K562 (cell line): ENCODE results near the gene AIFM3. TPM values are rescaled to one million over a fixed set of nuclear protein-coding genes. Genes with fewer than 3 reads are reported as not detected.
A peak's percentile ranks its signal among the peaks of the same experiment; 100 is the strongest.

Experiments
- FOXA1 ChIP-seq: fragments of 450-650 bp; IDR thresholded peaks from 2 replicates; pipeline ENCODE4 v1.6.1; 2016; ENCODE audit warnings: mild to moderate bottlenecking, borderline replicate concordance
- FOXK1 ChIP-seq: sonication (generic); formaldehyde crosslinking; IDR thresholded peaks from 2 replicates; pipeline ENCODE4 v1.8.0; 2022; ENCODE audit warnings: missing genetic modification reagents, mild to moderate bottlenecking, borderline replicate concordance
- JUND ChIP-seq, 2 experiments: IDR thresholded peaks; 2 replicates in 1 of 2; 3 replicates in 1 of 2; pipeline ENCODE4 v1.6.1; 2011; ENCODE audit warnings: borderline replicate concordance in 2 of 2, low read depth in 2 of 2, low read length in 2 of 2, improper control_type of control experiment in 1 of 2, missing biosample characterization in 1 of 2, missing genetic modification characterization in 1 of 2, missing genetic modification reagents in 1 of 2
- MIER1 ChIP-seq: fragments of 450-650 bp; IDR thresholded peaks from 2 replicates; pipeline ENCODE4 v1.6.1; 2016; ENCODE audit warnings: antibody characterized with exemption, mild to moderate bottlenecking, low read depth
- PTRF ChIP-seq: fragments of 450-650 bp; IDR thresholded peaks from 2 replicates; pipeline ENCODE4 v1.6.1; 2016; ENCODE audit warnings: mild to moderate bottlenecking, missing genetic modification characterization, missing compliant biosample characterization
- RBM34 ChIP-seq: fragments of 200-400 bp; formaldehyde crosslinking; IDR thresholded peaks from 2 replicates; pipeline ENCODE4 v1.6.1; 2018; ENCODE audit warnings: low read length, borderline replicate concordance; ENCODE audit not compliant: insufficient read depth
- RBM39 ChIP-seq: fragments of 200-400 bp; formaldehyde crosslinking; optimal IDR thresholded peaks from 2 replicates; pipeline ENCODE3; 2018; ENCODE audit warnings: low read depth, low read length
- SAP30 ChIP-seq: fragments of 200-600 bp; sonication (generic); IDR thresholded peaks from 2 replicates; pipeline ENCODE4 v1.6.1; 2012; ENCODE audit warnings: borderline replicate concordance, low read depth, mild to moderate bottlenecking, moderate library complexity, low read length, control low read depth, inconsistent platforms; ENCODE audit not compliant: insufficient read depth, poor library complexity, severe bottlenecking
- SMAD2 ChIP-seq: fragments of 150-350 bp; IDR thresholded peaks from 2 replicates; pipeline ENCODE4 v1.6.1; 2014; ENCODE audit warnings: low read depth, mild to moderate bottlenecking, low read length
- SMARCB1 ChIP-seq: IDR thresholded peaks from 2 replicates; pipeline ENCODE4 v1.6.1; 2011; ENCODE audit warnings: improper control_type of control experiment, low read depth; ENCODE audit not compliant: insufficient read length
- SMC3 ChIP-seq: conservative IDR thresholded peaks from 2 replicates; pipeline ENCODE4 v1.6.1; 2011; ENCODE audit warnings: low read depth, low read length, improper control_type of control experiment; ENCODE audit not compliant: insufficient read depth
- SP2 ChIP-seq: IDR thresholded peaks from 2 replicates; pipeline ENCODE4 v1.6.1; 2011; ENCODE audit warnings: mild to moderate bottlenecking, low read depth, low read length, moderate library complexity; ENCODE audit not compliant: poor library complexity, severe bottlenecking; ENCODE audit errors: extremely low read depth
- ZNF165 ChIP-seq: fragments of 250-450 bp; sonication (Bioruptor Pico); IDR thresholded peaks from 2 replicates; pipeline ENCODE4 v1.4.0; 2020; ENCODE audit warnings: borderline replicate concordance
- ZNF175 ChIP-seq: fragments of 200-800 bp; sonication (Bioruptor generic); IDR thresholded peaks from 2 replicates; pipeline ENCODE4 v1.6.1; 2016; ENCODE audit warnings: low read depth, mild to moderate bottlenecking, missing genetic modification characterization, missing compliant biosample characterization
- ZNF444 ChIP-seq: fragments of 250-450 bp; sonication (Bioruptor Pico); IDR thresholded peaks from 2 replicates; pipeline ENCODE4 v1.4.0; 2020; ENCODE audit warnings: mild to moderate bottlenecking, moderate library complexity
- polyA plus RNA-seq, 8 experiments: library from polyadenylated mRNA; depleted of rRNA in 4 of 8; stranded (reverse) in 5 of 8; unstranded in 3 of 8; fragments of >200 nt; fragmentation: Nextera tagmentation in 2 of 8; fragmentation: Illumina TruSeq in 1 of 8; extraction: Ambion mirVana in 2 of 8; extraction: Trizol in 1 of 8; gene quantifications; 2 replicates each; pipeline versions ENCODE4 v1.2.1 to v1.2.3, GENCODE V29; 2011 to 2014; ENCODE audit warnings: inconsistent platforms in 1 of 8, missing spikeins in 1 of 8
- total RNA-seq, 7 experiments: library from RNA; depleted of rRNA in 6 of 7; stranded (reverse); fragments of >200 nt in 6 of 7; fragmentation: Illumina TruSeq in 2 of 7; extraction: Trizol in 2 of 7; gene quantifications; 2 replicates each; pipeline versions ENCODE4 v1.2.1 to v1.2.3, GENCODE V29; 2011 to 2021; ENCODE audit warnings: low replicate concordance in 1 of 7
- TF ChIP-seq, protein P1 (sequence below): fragments of 450-650 bp; conservative IDR thresholded peaks from 2 replicates; pipeline ENCODE4 v1.6.1; 2016; ENCODE audit warnings: missing genetic modification characterization, low read depth, mild to moderate bottlenecking, missing compliant biosample characterization, moderate library complexity
- TF ChIP-seq, protein P2 (sequence below): fragments of 450-650 bp; formaldehyde crosslinking; IDR thresholded peaks from 2 replicates; pipeline ENCODE4 v1.4.0; 2022; ENCODE audit warnings: missing genetic modification characterization
- TF ChIP-seq, protein P3 (sequence below): sonication (generic); formaldehyde crosslinking; IDR thresholded peaks from 2 replicates; pipeline ENCODE4 v1.8.0; 2022; ENCODE audit warnings: mild to moderate bottlenecking, missing genetic modification reagents
- TF ChIP-seq, protein P4 (sequence below): fragments of 250-450 bp; sonication (Bioruptor Pico); IDR thresholded peaks from 2 replicates; pipeline ENCODE4 v1.8.0; 2022; ENCODE audit warnings: moderate library complexity, mild to moderate bottlenecking, inconsistent platforms
- TF ChIP-seq, protein P5 (sequence below): fragments of 450-650 bp; formaldehyde crosslinking; IDR thresholded peaks from 2 replicates; pipeline ENCODE4 v1.4.0; 2022; ENCODE audit warnings: mild to moderate bottlenecking, moderate library complexity

AIFM3 gene
- total and polyA plus RNA-seq, 9 of the 15 experiments (the other 6 are each of a cell fraction or from before 2014, with no cell fraction given) = 0.03 to 0.20 (median 0.07) TPM; not detected in 1

DNA sequence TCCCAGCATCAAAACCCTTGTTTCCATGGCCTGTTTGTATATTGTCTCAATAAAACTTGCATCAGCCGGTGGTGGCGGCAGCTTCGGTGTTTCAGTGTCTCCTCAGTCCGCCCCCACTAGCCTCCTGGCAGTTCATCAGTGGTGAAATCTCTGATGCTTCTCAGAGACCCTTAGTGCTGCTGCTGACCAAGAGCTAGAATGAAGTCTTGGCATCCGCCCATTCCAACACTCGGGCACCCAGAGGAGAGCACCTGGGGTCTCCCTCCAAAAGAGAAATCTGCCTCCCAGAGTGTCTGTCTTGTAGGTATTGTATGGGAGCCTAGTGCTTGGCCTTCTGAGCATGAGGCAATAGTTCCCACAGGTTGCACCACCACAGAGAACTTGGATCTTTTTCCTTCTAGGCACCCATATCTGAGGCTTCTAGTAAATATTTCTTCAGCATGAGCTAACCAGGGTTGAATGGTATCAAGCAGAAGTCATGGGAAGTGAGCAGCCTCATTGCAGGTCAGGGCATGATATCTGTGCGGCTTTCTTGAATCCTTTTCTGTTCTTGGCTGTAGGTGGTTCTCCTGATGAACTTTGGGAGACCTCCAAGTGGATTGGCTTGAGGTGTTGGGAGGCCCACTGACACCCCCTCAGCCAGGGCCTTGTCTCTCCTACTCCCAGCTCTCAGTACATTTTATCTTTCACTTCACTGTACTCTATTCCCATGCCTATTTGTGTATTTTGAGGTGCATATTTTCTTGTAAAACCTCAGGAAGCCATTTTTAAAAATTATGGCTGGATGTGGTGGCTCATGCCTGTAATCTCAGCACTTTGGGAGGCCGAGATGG lies 13.2 kb upstream of the AIFM3 start (continued):
- TF ChIP-seq SP2 (no peak), ZNF175 (CRISPR knock-in tag) (no peak), SMARCB1 (no peak), ZNF165 (CRISPR knock-in tag) (no peak), FOXK1 (CRISPR knock-in tag) (peak; percentile 61; the same call in 1 of the 2 replicates), SAP30 (no peak), RBM39 (peak; percentile 76), SMC3 (no peak), PTRF (0 out of 2 replicates have a peak, but pooled peaks have one; percentile 59), ZNF444 (CRISPR knock-in tag) (0 out of 2 replicates have a peak, but pooled peaks have one; percentile 51), RBM34 (no peak), SMAD2 (no peak), FOXA1 (no peak), JUND (IDR thresholded peaks at IDR 0.05; ENCODE audit: borderline replicate concordance, low read depth, low read length) (peak; percentile 73; the same call in 1 of the 2 replicates), JUND (tag; IDR thresholded peaks at IDR 0.05; ENCODE audit: borderline replicate concordance, low read depth, low read length) (0 out of 3 replicates have a peak, but pooled peaks have one; percentile 64), MIER1 (no peak)
- TF ChIP-seq, protein P1, sequence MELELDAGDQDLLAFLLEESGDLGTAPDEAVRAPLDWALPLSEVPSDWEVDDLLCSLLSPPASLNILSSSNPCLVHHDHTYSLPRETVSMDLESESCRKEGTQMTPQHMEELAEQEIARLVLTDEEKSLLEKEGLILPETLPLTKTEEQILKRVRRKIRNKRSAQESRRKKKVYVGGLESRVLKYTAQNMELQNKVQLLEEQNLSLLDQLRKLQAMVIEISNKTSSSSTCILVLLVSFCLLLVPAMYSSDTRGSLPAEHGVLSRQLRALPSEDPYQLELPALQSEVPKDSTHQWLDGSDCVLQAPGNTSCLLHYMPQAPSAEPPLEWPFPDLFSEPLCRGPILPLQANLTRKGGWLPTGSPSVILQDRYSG (tag) = no peak
- TF ChIP-seq, protein P2, sequence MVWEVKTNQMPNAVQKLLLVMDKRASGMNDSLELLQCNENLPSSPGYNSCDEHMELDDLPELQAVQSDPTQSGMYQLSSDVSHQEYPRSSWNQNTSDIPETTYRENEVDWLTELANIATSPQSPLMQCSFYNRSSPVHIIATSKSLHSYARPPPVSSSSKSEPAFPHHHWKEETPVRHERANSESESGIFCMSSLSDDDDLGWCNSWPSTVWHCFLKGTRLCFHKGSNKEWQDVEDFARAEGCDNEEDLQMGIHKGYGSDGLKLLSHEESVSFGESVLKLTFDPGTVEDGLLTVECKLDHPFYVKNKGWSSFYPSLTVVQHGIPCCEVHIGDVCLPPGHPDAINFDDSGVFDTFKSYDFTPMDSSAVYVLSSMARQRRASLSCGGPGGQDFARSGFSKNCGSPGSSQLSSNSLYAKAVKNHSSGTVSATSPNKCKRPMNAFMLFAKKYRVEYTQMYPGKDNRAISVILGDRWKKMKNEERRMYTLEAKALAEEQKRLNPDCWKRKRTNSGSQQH (CRISPR knock-in tag) = no peak; the same call in 1 of the 2 replicates
- TF ChIP-seq, protein P3, sequence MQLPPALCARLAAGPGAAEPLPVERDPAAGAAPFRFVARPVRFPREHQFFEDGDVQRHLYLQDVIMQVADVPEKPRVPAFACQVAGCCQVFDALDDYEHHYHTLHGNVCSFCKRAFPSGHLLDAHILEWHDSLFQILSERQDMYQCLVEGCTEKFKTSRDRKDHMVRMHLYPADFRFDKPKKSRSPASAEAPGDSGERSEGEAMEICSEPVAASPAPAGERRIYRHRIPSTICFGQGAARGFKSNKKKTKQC = peak; percentile 69; the same call in 1 of the 2 replicates
- TF ChIP-seq, protein P4, sequence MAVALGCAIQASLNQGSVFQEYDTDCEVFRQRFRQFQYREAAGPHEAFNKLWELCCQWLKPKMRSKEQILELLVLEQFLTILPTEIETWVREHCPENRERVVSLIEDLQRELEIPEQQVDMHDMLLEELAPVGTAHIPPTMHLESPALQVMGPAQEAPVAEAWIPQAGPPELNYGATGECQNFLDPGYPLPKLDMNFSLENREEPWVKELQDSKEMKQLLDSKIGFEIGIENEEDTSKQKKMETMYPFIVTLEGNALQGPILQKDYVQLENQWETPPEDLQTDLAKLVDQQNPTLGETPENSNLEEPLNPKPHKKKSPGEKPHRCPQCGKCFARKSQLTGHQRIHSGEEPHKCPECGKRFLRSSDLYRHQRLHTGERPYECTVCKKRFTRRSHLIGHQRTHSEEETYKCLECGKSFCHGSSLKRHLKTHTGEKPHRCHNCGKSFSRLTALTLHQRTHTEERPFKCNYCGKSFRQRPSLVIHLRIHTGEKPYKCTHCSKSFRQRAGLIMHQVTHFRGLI (CRISPR knock-in tag) = no peak
- TF ChIP-seq, protein P5, sequence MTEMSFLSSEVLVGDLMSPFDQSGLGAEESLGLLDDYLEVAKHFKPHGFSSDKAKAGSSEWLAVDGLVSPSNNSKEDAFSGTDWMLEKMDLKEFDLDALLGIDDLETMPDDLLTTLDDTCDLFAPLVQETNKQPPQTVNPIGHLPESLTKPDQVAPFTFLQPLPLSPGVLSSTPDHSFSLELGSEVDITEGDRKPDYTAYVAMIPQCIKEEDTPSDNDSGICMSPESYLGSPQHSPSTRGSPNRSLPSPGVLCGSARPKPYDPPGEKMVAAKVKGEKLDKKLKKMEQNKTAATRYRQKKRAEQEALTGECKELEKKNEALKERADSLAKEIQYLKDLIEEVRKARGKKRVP (CRISPR knock-in tag) = peak; percentile 85
